GM12864 (cell line): Measurements from ENCODE around the gene TMEM256.

Source experiments
- DNase-seq: peaks from one replicate; pipeline ENCODE4 v3.0.0-alpha.2; 2011; ENCODE audit warnings: low read depth
- H3K4me3 ChIP-seq: 2 replicates; pipeline ENCODE4 v1.5.1; 2011; ENCODE audit warnings: mild to moderate bottlenecking, low read depth, low read length, control low read depth
- CTCF ChIP-seq: IDR thresholded peaks from 2 replicates; pipeline ENCODE4 v1.5.1; 2011; ENCODE audit warnings: low read depth, mild to moderate bottlenecking, moderate library complexity, low read length, control low read depth, inconsistent platforms; ENCODE audit errors: missing control alignments

TMEM256 gene

GRCh38 chr17:7415784-7416183, 11.9 kb upstream of the TMEM256 start:
- H3K4me3 ChIP-seq: no peak overlapping the region
- DNase-seq: no peak
- no peak for TF ChIP-seq CTCF

GRCh38 chr17:7414837-7415236, 10.9 kb upstream of the TMEM256 start:
- DNase-seq: no peak
- no peak overlapping the region for H3K4me3 ChIP-seq
- TF ChIP-seq CTCF: no peak

GRCh38 chr17:7413346-7413985, 9.6 kb upstream of the TMEM256 start:
- no peak for DNase-seq
- no peak for TF ChIP-seq CTCF
- no peak overlapping the region for H3K4me3 ChIP-seq

- no peak for DNase-seq
- H3K4me3 ChIP-seq: no peak overlapping the region
- TF ChIP-seq CTCF: no peak
These were observed 7.5 kb upstream of the TMEM256 start for GRCh38 chr17:7411427-7411750.

- H3K4me3 ChIP-seq: no peak overlapping the region
- TF ChIP-seq CTCF: no peak
- no peak for DNase-seq
These were observed 6.9 kb upstream of the TMEM256 start for GRCh38 chr17:7410634-7411426.

- no peak overlapping the region for H3K4me3 ChIP-seq
- TF ChIP-seq CTCF: no peak
- DNase-seq: no peak
These were observed 5.8 kb upstream of the TMEM256 start for GRCh38 chr17:7409716-7410115.

- TF ChIP-seq CTCF: no peak
- H3K4me3 ChIP-seq: no peak overlapping the region
- DNase-seq: no peak
These were observed 5.0 kb upstream of the TMEM256 start for GRCh38 chr17:7408863-7409262.
